Endothelial cell (in vitro differentiated cells): ENCODE results near the gene ATIC. TPM values are rescaled to one million over a fixed set of nuclear protein-coding genes. Genes with fewer than 3 reads are reported as not detected.

Experiments used
- DNase-seq: peaks from one replicate; pipeline ENCODE4 v3.0.0; 2021; ENCODE audit warnings: low spot score
- H3K27ac Mint-ChIP-seq: one replicate; pipeline ENCODE4 v1.8.0; 2021; ENCODE audit warnings: mixed read lengths, inconsistent platforms; ENCODE audit not compliant: unreplicated experiment
- H3K27me3 Mint-ChIP-seq: one replicate; pipeline ENCODE4 v1.8.0; 2021; ENCODE audit warnings: mild to moderate bottlenecking, moderate library complexity, mixed read lengths, inconsistent platforms; ENCODE audit not compliant: unreplicated experiment
- H3K36me3 Mint-ChIP-seq: one replicate; pipeline ENCODE4 v1.8.0; 2021; ENCODE audit warnings: mild to moderate bottlenecking, low read depth, mixed read lengths, inconsistent platforms; ENCODE audit not compliant: unreplicated experiment
- H3K4me1 Mint-ChIP-seq: one replicate; pipeline ENCODE4 v1.8.0; 2021; ENCODE audit warnings: mild to moderate bottlenecking, mixed read lengths, inconsistent platforms; ENCODE audit not compliant: unreplicated experiment
- H3K4me3 Mint-ChIP-seq: one replicate; pipeline ENCODE4 v1.8.0; 2021; ENCODE audit warnings: mild to moderate bottlenecking, mixed read lengths, inconsistent platforms; ENCODE audit not compliant: unreplicated experiment
- H3K9me3 Mint-ChIP-seq: one replicate; pipeline ENCODE4 v1.8.0; 2021; ENCODE audit warnings: mixed read lengths, inconsistent platforms; ENCODE audit not compliant: unreplicated experiment
- CTCF ChIP-seq: fragments of 200-600 bp; sonication (generic); IDR thresholded peaks from one replicate; pipeline ENCODE4 v1.5.0; 2021; ENCODE audit warnings: antibody characterized with exemption; ENCODE audit not compliant: unreplicated experiment
- total RNA-seq: library from RNA; stranded (reverse); fragmentation: NEBNext Ultra II Directional; extraction: Animal tissue kit (Norgen Biotek cat#: 25700); gene quantifications from one replicate; pipeline ENCODE4 v1.2.1, GENCODE V29; 2021; ENCODE audit not compliant: unreplicated experiment

The ATIC gene
- total RNA-seq, 1 donor from 2014 or later, result 29.3 TPM

- peak overlapping the region; percentile 8 for H3K27ac Mint-ChIP-seq
- TF ChIP-seq CTCF, result no peak
- DNase-seq, result no peak
- no peak overlapping the region for H3K4me3 Mint-ChIP-seq
- H3K4me1 Mint-ChIP-seq, result no peaks in the 10 kb centered on the region
- H3K36me3 Mint-ChIP-seq, result peaks cover 56% of the 10 kb centered on the region
- H3K27me3 Mint-ChIP-seq, result no peaks in the 10 kb centered on the region
- no peaks in the 10 kb centered on the region for H3K9me3 Mint-ChIP-seq
These were observed 74.7 kb downstream of the ATIC start for GRCh38 chr2:215386566-215386965.

GRCh38 chr2:215388002-215388728 lies 76.3 kb downstream of the ATIC start:
- no peak for TF ChIP-seq CTCF
- Mint-ChIP-seq H3K36me3 (peaks cover 58% of the 10 kb centered on the region), H3K4me3 (peak overlapping the region; percentile 3), H3K9me3 (no peaks in the 10 kb centered on the region), H3K27me3 (no peaks in the 10 kb centered on the region), H3K4me1 (no peaks in the 10 kb centered on the region), H3K27ac (no peak overlapping the region)
- DNase-seq, result no peak

DNA sequence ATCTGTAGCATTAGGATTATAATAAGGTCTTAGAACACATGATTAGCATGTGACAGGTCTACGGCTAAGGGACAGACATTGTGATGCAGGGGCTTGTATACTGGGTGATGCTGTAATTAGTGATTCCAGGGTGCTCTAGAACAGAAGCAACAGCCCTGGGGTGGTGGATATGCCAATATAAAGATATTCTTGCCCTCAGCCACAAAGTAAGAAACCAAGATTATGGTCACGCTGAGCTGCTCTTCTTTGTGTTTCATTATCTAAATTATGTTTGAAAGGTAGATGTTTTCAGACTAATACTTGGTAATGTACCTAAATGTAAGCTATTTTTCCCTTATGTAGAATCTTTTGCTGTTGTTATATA lies 78.7 kb downstream of the ATIC start:
- peaks cover 65% of the 10 kb centered on the region for H3K36me3 Mint-ChIP-seq

DNA sequence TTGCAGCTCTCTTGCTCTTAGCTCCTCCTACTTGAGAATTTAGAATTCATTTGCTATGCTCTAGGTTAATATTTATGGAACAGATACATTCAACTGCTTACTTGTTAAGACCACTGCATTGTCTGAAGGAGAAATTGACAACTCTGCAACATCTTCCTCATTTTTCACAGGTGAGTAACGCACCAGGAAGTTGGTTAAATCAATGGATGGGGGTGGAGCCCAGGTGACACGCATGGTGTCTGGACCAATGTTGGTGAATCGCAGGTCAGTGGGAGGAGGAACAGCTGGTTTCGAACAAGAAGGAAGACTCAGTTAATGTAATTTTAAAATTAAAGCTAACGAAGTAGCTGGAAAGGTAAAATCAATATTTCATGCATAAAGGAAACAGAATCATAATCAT lies 79.7 kb downstream of the ATIC start:
- H3K9me3 Mint-ChIP-seq, result no peaks in the 10 kb centered on the region
- no peak for TF ChIP-seq CTCF
- H3K27ac Mint-ChIP-seq, result no peak overlapping the region
- peak overlapping the region; percentile 58 for H3K4me3 Mint-ChIP-seq
- H3K27me3 Mint-ChIP-seq, result no peaks in the 10 kb centered on the region
- H3K4me1 Mint-ChIP-seq, result no peaks in the 10 kb centered on the region
- no peak for DNase-seq
- H3K36me3 Mint-ChIP-seq, result peaks cover 64% of the 10 kb centered on the region

More for the DNA sequence above, 78.7 kb downstream of the ATIC start:
- no peak for DNase-seq
- H3K27ac Mint-ChIP-seq, result no peak overlapping the region
- TF ChIP-seq CTCF, result no peak
- no peaks in the 10 kb centered on the region for H3K4me1 Mint-ChIP-seq
- H3K9me3 Mint-ChIP-seq, result no peaks in the 10 kb centered on the region
- no peaks in the 10 kb centered on the region for H3K27me3 Mint-ChIP-seq
- H3K4me3 Mint-ChIP-seq, result no peak overlapping the region

GRCh38 chr2:215392164-215392563 lies 80.3 kb downstream of the ATIC start:
- H3K4me3 Mint-ChIP-seq, result peak overlapping the region; percentile 42
- no peak for DNase-seq
- no peak overlapping the region for H3K27ac Mint-ChIP-seq
- H3K9me3 Mint-ChIP-seq, result no peaks in the 10 kb centered on the region
- peaks cover 59% of the 10 kb centered on the region for H3K36me3 Mint-ChIP-seq
- H3K27me3 Mint-ChIP-seq, result no peaks in the 10 kb centered on the region
- no peak for TF ChIP-seq CTCF
- no peaks in the 10 kb centered on the region for H3K4me1 Mint-ChIP-seq
